T-cell (primary cell): ENCODE results near the gene FGGY. TPM values are rescaled to one million over a fixed set of nuclear protein-coding genes. Genes with fewer than 3 reads are reported as not detected.

Experiments
- ATAC-seq, 4 experiments: fragments of 200-7000 bp in 3 of 4; fragments of 150-1000 bp in 1 of 4; cut with Tn5 transposase; replicated peaks in 1 of 4; 1 replicate in 3 of 4; 2 replicates in 1 of 4; pipeline ENCODE4 v1.10.0; 2021; ENCODE audit warnings: moderate library complexity in 3 of 4, mild to moderate bottlenecking in 2 of 4, moderate number of reproducible peaks in 1 of 4
- CTCF ChIA-PET, 2 donors: fragments of 300-600 bp; sonication (Branson Sonifier 250); formaldehyde crosslinking; loops; one replicate each; lab custom pipeline; 2022; ENCODE audit warnings: antibody characterized with exemption in 2 of 2; lab: Charles Lee
- POLR2A ChIA-PET, 2 donors: fragments of 300-600 bp; sonication (Branson Sonifier 250); formaldehyde crosslinking; loops; one replicate each; lab custom pipeline; 2022; ENCODE audit warnings: antibody characterized with exemption in 2 of 2; lab: Charles Lee
- DNase-seq, 35 experiments: peaks; one replicate each; pipeline versions ENCODE4 v3.0.0 to v3.0.0-alpha.2; 2013 to 2023
- H3K27ac ChIP-seq: one replicate; pipeline ENCODE4 v1.5.1; 2013; ENCODE audit warnings: low read length
- H3K27me3 ChIP-seq, 2 experiments: replicated peaks in 1 of 2; 1 replicate in 1 of 2; 2 replicates in 1 of 2; pipeline versions ENCODE4 v1.6.1 to v1.7.0; 2013; ENCODE audit warnings: low read length in 1 of 2, mixed read lengths in 1 of 2; ENCODE audit not compliant: control insufficient read depth in 2 of 2, insufficient read depth in 2 of 2; ENCODE audit errors: extremely low read depth in 1 of 2
- H3K36me3 ChIP-seq, 2 donors: 1 replicate in 1 of 2; 2 replicates in 1 of 2; pipeline versions ENCODE4 v1.6.1 to v1.7.0; 2013; ENCODE audit warnings: low read length in 1 of 2; ENCODE audit not compliant: control insufficient read depth in 2 of 2, insufficient read depth in 1 of 2; ENCODE audit errors: extremely low read depth in 1 of 2
- H3K4me1 ChIP-seq, 2 experiments: 1 replicate in 1 of 2; 2 replicates in 1 of 2; pipeline versions ENCODE4 v1.6.1 to v1.7.0; 2013; ENCODE audit warnings: low read length in 2 of 2, mixed read lengths in 1 of 2; ENCODE audit not compliant: insufficient read depth in 2 of 2, control insufficient read depth in 1 of 2; ENCODE audit errors: extremely low read depth in 1 of 2
- H3K4me3 ChIP-seq, 2 donors: 1 replicate in 1 of 2; 2 replicates in 1 of 2; pipeline versions ENCODE4 v1.5.1 to v1.7.0; 2013; ENCODE audit warnings: mild to moderate bottlenecking in 2 of 2, low read length in 1 of 2, moderate library complexity in 1 of 2; ENCODE audit not compliant: control insufficient read depth in 1 of 2; ENCODE audit errors: extremely low read depth in 1 of 2
- H3K9me3 ChIP-seq: 2 replicates; pipeline ENCODE4 v1.7.0; 2013
- H3K27ac Mint-ChIP-seq, 2 donors: one replicate each; pipeline ENCODE4 v1.8.0; 2020 to 2021; ENCODE audit warnings: mild to moderate bottlenecking in 2 of 2, mixed read lengths in 2 of 2
- H3K27me3 Mint-ChIP-seq, 2 donors: one replicate each; pipeline ENCODE4 v1.8.0; 2021 to 2022; ENCODE audit warnings: mixed read lengths in 2 of 2
- H3K36me3 Mint-ChIP-seq: one replicate; pipeline ENCODE4 v1.8.0; 2021; ENCODE audit warnings: mixed read lengths
- H3K4me1 Mint-ChIP-seq, 3 donors: one replicate each; pipeline ENCODE4 v1.8.0; 2020 to 2022; ENCODE audit warnings: mixed read lengths in 3 of 3, mild to moderate bottlenecking in 1 of 3
- H3K4me3 Mint-ChIP-seq, 3 donors: one replicate each; pipeline ENCODE4 v1.8.0; 2020 to 2022; ENCODE audit warnings: mild to moderate bottlenecking in 3 of 3, mixed read lengths in 3 of 3, moderate library complexity in 3 of 3
- H3K9me3 Mint-ChIP-seq, 3 donors: one replicate each; pipeline ENCODE4 v1.8.0; 2020 to 2022; ENCODE audit warnings: mixed read lengths in 3 of 3
- WGBS: methylation state at CpG from one replicate; pipeline ENCODE4 v1.1.5; 2013; ENCODE audit warnings: missing lambda C conversion rate; ENCODE audit not compliant: insufficient coverage; 5-methylcytosine and 5-hydroxymethylcytosine counted together
- total RNA-seq, 35 experiments: library from RNA in 6 of 35; stranded (reverse) in 6 of 35; fragments of 120-200 nt in 1 of 35; gene quantifications; one replicate each; pipeline versions ENCODE4 v1.2.1 to v1.2.4 and lab custom pipeline; 2013 to 2026

FGGY gene
- total RNA-seq, 5 donors from 2014 or later (not counting 1 experiment from before 2014, with no cell fraction given): 7.8 to 21.7 (median 12.6) TPM

DNA sequence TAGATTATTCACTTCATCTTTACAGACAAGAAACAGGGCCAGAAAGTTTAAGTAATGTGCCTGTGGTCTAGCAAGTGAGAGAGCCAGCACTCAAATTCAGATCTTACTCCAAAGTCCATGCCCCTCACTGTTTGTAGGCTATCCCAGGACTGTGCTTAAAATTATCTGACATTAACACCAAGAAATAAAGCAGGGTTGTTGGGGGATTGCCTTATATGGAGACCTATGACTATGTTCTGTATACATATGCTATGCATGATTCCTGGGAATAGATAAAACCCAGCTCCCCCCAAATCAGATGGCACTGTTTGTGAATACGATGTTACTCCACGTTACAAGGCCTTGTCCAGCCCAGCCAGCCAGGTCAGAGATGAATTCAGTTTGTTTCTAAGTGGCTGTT is 386.3 kb downstream of the FGGY start:
- H3K9me3 ChIP-seq: no peaks in the 10 kb centered on the region
- no peak overlapping the region for H3K27ac ChIP-seq
- H3K4me1 ChIP-seq: no peaks in the 10 kb centered on the region
- no peak for ATAC-seq
- H3K9me3 Mint-ChIP-seq: no peaks in the 10 kb centered on the region
- H3K4me3 Mint-ChIP-seq: no peak overlapping the region
- no peaks in the 10 kb centered on the region for H3K36me3 Mint-ChIP-seq
- ChIA-PET CTCF (no interaction called here), POLR2A (no interaction called here)
- WGBS: 100% methylated on average over 2 of the region's 2 CpGs
- no peaks in the 10 kb centered on the region for H3K27me3 ChIP-seq
- no peaks in the 10 kb centered on the region for H3K36me3 ChIP-seq
- no peaks in the 10 kb centered on the region for H3K27me3 Mint-ChIP-seq
- DNase-seq: no peak
- no peak overlapping the region for H3K4me3 ChIP-seq
- H3K4me1 Mint-ChIP-seq: no peaks in the 10 kb centered on the region
- H3K27ac Mint-ChIP-seq: no peak overlapping the region

- ATAC-seq: no peak
- CTCF ChIA-PET: interaction anchor here in 1 of 2 donors (0.6 kb wide), 1 partner anchor 11 kb away, joined by 5 read pairs; no protein-coding TSS in a partner anchor
- no peak overlapping the region for H3K4me3 Mint-ChIP-seq
These were observed 387.8 kb downstream of the FGGY start for GRCh38 chr1:59684698-59685097.

DNA sequence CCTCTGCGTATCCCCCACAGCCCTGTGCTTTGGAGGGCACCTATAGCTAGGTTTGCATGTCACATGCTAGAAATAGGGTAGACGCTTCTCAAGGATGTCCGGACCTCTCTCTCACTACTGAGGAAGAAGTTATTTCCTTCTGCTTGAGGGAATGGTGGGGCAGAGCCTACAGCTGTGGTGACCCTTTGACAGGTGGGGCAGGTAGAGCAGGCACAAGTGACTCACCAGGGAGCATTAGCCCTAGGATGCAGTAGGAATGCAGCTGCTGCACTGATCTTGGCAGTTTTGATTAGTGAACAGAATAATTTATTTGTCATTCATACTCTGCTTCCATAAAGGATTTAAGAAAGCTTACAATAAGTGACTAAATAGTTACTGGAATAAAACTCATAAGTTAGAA is 388.2 kb downstream of the FGGY start:
- H3K27ac ChIP-seq: no peak overlapping the region
- Mint-ChIP-seq H3K36me3 (no peaks in the 10 kb centered on the region), H3K4me1 (no peaks in the 10 kb centered on the region), H3K27ac (no peak overlapping the region), H3K27me3 (no peaks in the 10 kb centered on the region), H3K9me3 (no peaks in the 10 kb centered on the region), H3K4me3 (no peak overlapping the region)
- no peaks in the 10 kb centered on the region for H3K9me3 ChIP-seq
- no peaks in the 10 kb centered on the region for H3K4me1 ChIP-seq
- no CpG with 5 or more reads among the region's 3 CpGs for WGBS
- no peak for ATAC-seq
- no peaks in the 10 kb centered on the region for H3K36me3 ChIP-seq
- DNase-seq: no peak
- ChIA-PET POLR2A (no interaction called here), CTCF (no interaction called here)
- no peaks in the 10 kb centered on the region for H3K27me3 ChIP-seq
- no peak overlapping the region for H3K4me3 ChIP-seq

More at GRCh38 chr1:59684698-59685097, 387.8 kb downstream of the FGGY start:
- H3K27ac Mint-ChIP-seq: no peak overlapping the region
- no peak for DNase-seq
- POLR2A ChIA-PET: no interaction called here
- WGBS: 87% methylated on average over 3 of the region's 4 CpGs
- Histone ChIP-seq H3K4me3 (no peak overlapping the region), H3K27ac (no peak overlapping the region), H3K27me3 (no peaks in the 10 kb centered on the region), H3K4me1 (no peaks in the 10 kb centered on the region), H3K36me3 (no peaks in the 10 kb centered on the region), H3K9me3 (no peaks in the 10 kb centered on the region)
- no peaks in the 10 kb centered on the region for H3K9me3 Mint-ChIP-seq
- H3K4me1 Mint-ChIP-seq: no peaks in the 10 kb centered on the region
- H3K36me3 Mint-ChIP-seq: no peaks in the 10 kb centered on the region
- H3K27me3 Mint-ChIP-seq: no peaks in the 10 kb centered on the region

GRCh38 chr1:59685666-59686065 is 388.8 kb downstream of the FGGY start:
- WGBS: 100% methylated on average over 1 of the region's 2 CpGs
- DNase-seq (no peak), ATAC-seq (no peak)
- H3K9me3 Mint-ChIP-seq: no peaks in the 10 kb centered on the region
- H3K9me3 ChIP-seq: no peaks in the 10 kb centered on the region
- no peak overlapping the region for H3K27ac ChIP-seq
- H3K27me3 ChIP-seq: no peaks in the 10 kb centered on the region
- ChIA-PET CTCF (no interaction called here), POLR2A (no interaction called here)
- no peak overlapping the region for H3K27ac Mint-ChIP-seq
- H3K4me1 ChIP-seq: no peaks in the 10 kb centered on the region
- no peak overlapping the region for H3K4me3 Mint-ChIP-seq
- H3K27me3 Mint-ChIP-seq: no peaks in the 10 kb centered on the region
- H3K4me3 ChIP-seq: no peak overlapping the region
- H3K36me3 Mint-ChIP-seq: no peaks in the 10 kb centered on the region
- H3K36me3 ChIP-seq: no peaks in the 10 kb centered on the region
- no peaks in the 10 kb centered on the region for H3K4me1 Mint-ChIP-seq

GRCh38 chr1:59686170-59686569 is 389.3 kb downstream of the FGGY start:
- H3K27ac ChIP-seq: no peak overlapping the region
- H3K4me1 Mint-ChIP-seq: no peaks in the 10 kb centered on the region
- H3K4me1 ChIP-seq: no peaks in the 10 kb centered on the region
- no peaks in the 10 kb centered on the region for H3K9me3 ChIP-seq
- no peak overlapping the region for H3K4me3 Mint-ChIP-seq
- no peaks in the 10 kb centered on the region for H3K27me3 ChIP-seq
- no peaks in the 10 kb centered on the region for H3K9me3 Mint-ChIP-seq
- H3K36me3 Mint-ChIP-seq: no peaks in the 10 kb centered on the region
- H3K36me3 ChIP-seq: no peaks in the 10 kb centered on the region
- H3K27ac Mint-ChIP-seq: no peak overlapping the region
- POLR2A ChIA-PET: interaction anchor here in 1 of 2 donors (0.7 kb wide), 1 partner anchor 12 kb away, joined by 3 read pairs; no protein-coding TSS in a partner anchor
- DNase-seq: no peak
- CTCF ChIA-PET: no interaction called here
- ATAC-seq: no peak
- no peaks in the 10 kb centered on the region for H3K27me3 Mint-ChIP-seq
- 90% methylated on average over 2 of the region's 3 CpGs for WGBS
- H3K4me3 ChIP-seq: no peak overlapping the region

- Mint-ChIP-seq H3K4me3 (no peak overlapping the region), H3K27ac (no peak overlapping the region), H3K9me3 (no peaks in the 10 kb centered on the region), H3K36me3 (no peaks in the 10 kb centered on the region), H3K4me1 (no peaks in the 10 kb centered on the region), H3K27me3 (no peaks in the 10 kb centered on the region)
- no peak for DNase-seq
- H3K36me3 ChIP-seq: no peaks in the 10 kb centered on the region
- ATAC-seq: no peak
- no CpG with 5 or more reads among the region's 2 CpGs for WGBS
- ChIA-PET POLR2A (interaction anchor here (0.7 kb wide), 2 partner anchors 12 to 166 kb away, joined by 3 read pairs; no protein-coding TSS in a partner anchor), CTCF (no interaction called here)
- H3K9me3 ChIP-seq: no peaks in the 10 kb centered on the region
- no peak overlapping the region for H3K4me3 ChIP-seq
- no peak overlapping the region for H3K27ac ChIP-seq
- H3K4me1 ChIP-seq: no peaks in the 10 kb centered on the region
- H3K27me3 ChIP-seq: no peaks in the 10 kb centered on the region
These were observed 389.7 kb downstream of the FGGY start for GRCh38 chr1:59686574-59686973.

- 100% methylated on average over 2 of the region's 2 CpGs for WGBS
- H3K27ac Mint-ChIP-seq: no peak overlapping the region
These were observed 390.2 kb downstream of the FGGY start for GRCh38 chr1:59687081-59687480.

More at GRCh38 chr1:59687081-59687480, 390.2 kb downstream of the FGGY start:
- H3K27ac ChIP-seq: no peak overlapping the region
- H3K4me3 Mint-ChIP-seq: no peak overlapping the region
- ChIA-PET POLR2A (interaction anchor here in 1 of 2 donors (0.7 kb wide), 1 partner anchor 165 kb away, joined by 3 read pairs; no protein-coding TSS in a partner anchor), CTCF (interaction anchor here in 1 of 2 donors (1.2 kb wide), 1 partner anchor 12 kb away, joined by 3 read pairs; no protein-coding TSS in a partner anchor)
- ATAC-seq: no peak
- H3K36me3 Mint-ChIP-seq: no peaks in the 10 kb centered on the region
- H3K27me3 ChIP-seq: no peaks in the 10 kb centered on the region
- H3K9me3 Mint-ChIP-seq: no peaks in the 10 kb centered on the region
- no peaks in the 10 kb centered on the region for H3K36me3 ChIP-seq
- no peaks in the 10 kb centered on the region for H3K4me1 ChIP-seq
- no peak overlapping the region for H3K4me3 ChIP-seq
- no peaks in the 10 kb centered on the region for H3K27me3 Mint-ChIP-seq
- no peaks in the 10 kb centered on the region for H3K4me1 Mint-ChIP-seq
- DNase-seq: no peak
- H3K9me3 ChIP-seq: no peaks in the 10 kb centered on the region
